Neuron (in vitro differentiated cells): Measurements from ENCODE around the gene ANKFN1.
A peak's percentile ranks its signal among the peaks of the same experiment; 100 is the strongest.

ENCODE experiments used
- H2AFZ ChIP-seq: one replicate; pipeline ENCODE4 v1.6.1; 2013; ENCODE audit warnings: low read depth, mild to moderate bottlenecking, inconsistent platforms, low read length, moderate library complexity
- H3K27me3 ChIP-seq: one replicate; pipeline ENCODE4 v1.6.1; 2013; ENCODE audit warnings: low read length; ENCODE audit not compliant: insufficient read depth
- H3K36me3 ChIP-seq: one replicate; pipeline ENCODE4 v1.6.1; 2013; ENCODE audit warnings: low read length; ENCODE audit not compliant: insufficient read depth
- H3K4me1 ChIP-seq: one replicate; pipeline ENCODE4 v1.6.1; 2013; ENCODE audit warnings: low read length; ENCODE audit not compliant: insufficient read depth
- H3K4me3 ChIP-seq: 2 replicates; pipeline ENCODE4 v1.5.1; 2013; ENCODE audit warnings: mild to moderate bottlenecking, low read length, moderate library complexity
- H3K9me3 ChIP-seq: one replicate; pipeline ENCODE4 v1.6.1; 2013; ENCODE audit warnings: low read length

The ANKFN1 gene, protein sequence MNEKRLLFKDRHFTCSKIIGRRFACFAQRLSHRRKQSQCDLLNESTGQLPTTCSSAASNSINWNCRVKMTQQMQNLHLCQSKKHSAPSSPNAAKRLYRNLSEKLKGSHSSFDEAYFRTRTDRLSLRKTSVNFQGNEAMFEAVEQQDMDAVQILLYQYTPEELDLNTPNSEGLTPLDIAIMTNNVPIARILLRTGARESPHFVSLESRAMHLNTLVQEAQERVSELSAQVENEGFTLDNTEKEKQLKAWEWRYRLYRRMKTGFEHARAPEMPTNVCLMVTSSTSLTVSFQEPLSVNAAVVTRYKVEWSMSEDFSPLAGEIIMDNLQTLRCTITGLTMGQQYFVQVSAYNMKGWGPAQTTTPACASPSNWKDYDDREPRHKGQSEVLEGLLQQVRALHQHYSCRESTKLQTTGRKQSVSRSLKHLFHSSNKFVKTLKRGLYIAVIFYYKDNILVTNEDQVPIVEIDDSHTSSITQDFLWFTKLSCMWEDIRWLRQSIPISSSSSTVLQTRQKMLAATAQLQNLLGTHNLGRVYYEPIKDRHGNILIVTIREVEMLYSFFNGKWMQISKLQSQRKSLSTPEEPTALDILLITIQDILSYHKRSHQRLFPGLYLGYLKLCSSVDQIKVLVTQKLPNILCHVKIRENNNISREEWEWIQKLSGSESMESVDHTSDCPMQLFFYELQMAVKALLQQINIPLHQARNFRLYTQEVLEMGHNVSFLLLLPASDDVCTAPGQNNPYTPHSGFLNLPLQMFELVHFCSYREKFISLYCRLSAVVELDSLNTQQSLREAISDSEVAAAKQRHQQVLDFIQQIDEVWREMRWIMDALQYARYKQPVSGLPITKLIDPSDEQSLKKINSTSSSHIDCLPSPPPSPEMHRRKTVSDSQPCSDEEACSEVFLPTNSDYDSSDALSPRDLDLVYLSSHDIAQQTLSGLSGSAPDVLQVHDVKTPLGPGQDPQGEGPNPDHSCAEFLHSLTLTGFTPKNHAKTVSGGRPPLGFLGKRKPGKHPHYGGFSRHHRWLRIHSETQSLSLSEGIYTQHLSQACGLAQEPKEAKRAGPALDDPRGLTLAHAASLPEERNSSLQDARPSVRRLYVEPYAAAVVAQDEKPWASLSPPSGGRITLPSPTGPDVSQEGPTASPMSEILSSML

DNA sequence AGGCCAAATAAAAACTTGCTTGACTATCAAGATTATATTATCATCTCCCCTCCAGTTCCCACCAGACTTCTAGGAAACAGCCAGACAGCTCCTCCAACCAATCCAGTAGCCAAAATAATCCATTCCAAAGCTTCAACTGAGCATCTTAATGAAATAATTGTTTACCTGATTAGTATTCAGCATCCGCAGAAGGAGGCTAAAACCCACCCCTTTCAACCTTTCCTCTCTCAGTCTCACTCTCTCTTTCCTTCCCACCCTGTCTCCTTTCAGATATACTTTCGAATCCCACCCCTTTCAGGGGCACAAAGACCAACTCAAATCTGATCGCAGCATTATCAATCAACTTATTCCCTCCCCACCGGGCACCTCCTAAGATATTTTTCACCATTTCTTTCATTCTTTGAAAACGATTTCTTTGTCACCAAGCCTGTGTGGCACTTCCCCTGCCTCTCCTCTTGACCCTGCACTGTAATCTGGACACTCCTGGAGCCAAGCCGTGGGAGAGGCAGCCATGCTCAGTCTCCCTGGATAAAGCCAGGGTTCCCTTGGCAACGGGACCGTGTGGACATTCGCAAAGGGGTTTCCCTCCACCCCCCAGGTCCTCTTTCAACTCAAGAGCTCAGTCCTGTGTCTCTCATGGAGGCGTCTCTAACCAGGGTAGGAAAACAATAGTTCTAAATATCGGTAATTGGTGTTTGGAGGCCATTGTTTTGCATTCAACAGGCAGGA is at the start of gene ANKFN1:
Gene ANKFN1 (plus strand): TSS at position 602 of the 729 bp plus-strand sequence. CDS start 59,193 bp downstream, outside the sequence.
- H3K4me3 ChIP-seq, result peak within 1 kb of the TSS; percentile 27
- H2AFZ ChIP-seq, result peak within 1 kb of the TSS; percentile 58
- H3K9me3 ChIP-seq, result no peaks in the 10 kb centered on the region

DNA sequence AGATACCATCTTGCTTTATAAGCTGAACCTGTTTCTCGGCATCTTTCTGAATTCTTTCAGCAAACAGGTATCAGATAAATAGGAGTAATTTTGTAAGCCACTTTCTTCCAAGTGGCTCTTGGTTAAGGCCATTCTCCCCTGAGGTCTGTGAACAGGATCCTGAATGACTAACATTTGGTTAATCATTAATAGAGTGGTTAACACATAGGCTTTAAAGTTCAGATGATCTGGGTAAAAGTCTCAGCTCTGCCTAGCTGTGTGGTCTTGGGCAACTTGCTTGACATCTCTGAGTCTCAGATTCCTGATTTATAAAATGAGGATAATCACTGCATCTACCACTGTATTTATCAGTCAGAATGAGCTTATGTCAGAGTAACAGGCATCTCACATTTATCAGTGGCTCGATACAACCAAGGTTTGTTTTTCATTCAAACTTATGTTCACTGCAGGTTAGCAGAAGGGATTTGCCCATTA is 44.4 kb upstream of the ANKFN1 start:
- no peak overlapping the region for H2AFZ ChIP-seq
- no peaks in the 10 kb centered on the region for H3K27me3 ChIP-seq
- H3K4me3 ChIP-seq, result no peak overlapping the region
- no peaks in the 10 kb centered on the region for H3K9me3 ChIP-seq
- H3K36me3 ChIP-seq, result no peaks in the 10 kb centered on the region
- no peaks in the 10 kb centered on the region for H3K4me1 ChIP-seq

More for the DNA sequence above, at the start of gene ANKFN1:
- no peaks in the 10 kb centered on the region for H3K36me3 ChIP-seq
- peaks cover 8% of the 10 kb centered on the region for H3K4me1 ChIP-seq
- H3K27me3 ChIP-seq, result no peaks in the 10 kb centered on the region

- no peaks in the 10 kb centered on the region for H3K36me3 ChIP-seq
- H3K4me1 ChIP-seq, result no peaks in the 10 kb centered on the region
- H3K27me3 ChIP-seq, result no peaks in the 10 kb centered on the region
- no peak overlapping the region for H2AFZ ChIP-seq
- H3K9me3 ChIP-seq, result no peaks in the 10 kb centered on the region
- no peak overlapping the region for H3K4me3 ChIP-seq
Measured at GRCh38 chr17:56109836-56110235, 43.4 kb upstream of the ANKFN1 start.

DNA sequence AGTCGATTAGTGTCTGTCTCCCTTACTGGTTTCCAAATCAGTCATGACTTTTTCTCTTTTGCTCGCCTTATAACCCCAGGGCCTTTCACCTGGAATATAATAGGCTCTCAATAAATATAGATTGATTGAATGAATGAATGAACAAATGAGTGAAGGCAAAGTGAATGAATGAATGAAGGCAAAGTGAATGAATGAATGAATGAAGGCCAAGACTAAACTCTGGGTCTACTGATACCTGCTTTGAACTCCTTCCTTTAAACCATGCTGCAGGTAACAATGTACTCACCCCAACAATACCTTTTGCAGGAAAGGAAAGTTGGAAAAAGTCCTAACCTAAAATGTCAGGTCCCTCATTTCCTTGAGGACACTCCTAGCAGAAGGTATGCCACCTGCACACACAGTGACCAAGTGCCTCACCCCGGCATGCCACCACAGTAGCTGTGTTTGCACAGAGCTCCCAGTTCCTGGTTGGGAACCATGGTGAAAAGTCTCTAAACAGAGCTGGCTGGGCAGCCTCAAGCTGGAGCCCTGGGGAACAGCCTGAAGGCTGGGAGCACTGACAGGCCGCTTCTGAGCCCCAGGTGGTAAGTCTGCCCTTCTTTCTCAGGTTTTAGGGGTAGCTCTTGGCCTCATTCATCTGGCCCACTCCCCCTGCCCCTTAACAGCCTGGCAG is 42.7 kb upstream of the ANKFN1 start:
- Histone ChIP-seq H3K4me3 (no peak overlapping the region), H2AFZ (no peak overlapping the region), H3K4me1 (no peaks in the 10 kb centered on the region), H3K9me3 (no peaks in the 10 kb centered on the region), H3K36me3 (no peaks in the 10 kb centered on the region), H3K27me3 (no peaks in the 10 kb centered on the region)

GRCh38 chr17:56111706-56112485 is 41.4 kb upstream of the ANKFN1 start:
- Histone ChIP-seq H3K4me1 (no peaks in the 10 kb centered on the region), H3K9me3 (no peaks in the 10 kb centered on the region), H3K36me3 (no peaks in the 10 kb centered on the region), H2AFZ (no peak overlapping the region), H3K27me3 (no peaks in the 10 kb centered on the region), H3K4me3 (no peak overlapping the region)

DNA sequence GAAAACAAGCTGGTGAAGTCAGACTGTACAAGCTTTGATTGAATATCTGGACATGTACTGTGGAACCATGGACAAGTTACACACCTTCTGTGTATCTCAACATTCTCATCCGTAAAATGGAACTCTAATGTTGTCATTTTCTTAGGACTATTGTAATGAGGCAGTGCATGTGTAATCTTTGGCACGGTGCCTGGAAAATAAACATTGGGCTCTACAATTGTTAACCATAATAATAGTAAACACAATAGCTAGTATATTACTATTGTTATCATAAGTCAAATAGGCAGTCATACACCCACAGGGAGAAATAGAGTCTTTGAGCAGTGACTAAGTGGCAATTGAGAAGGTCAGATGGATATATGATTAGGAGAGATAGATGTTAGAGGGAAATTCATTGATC is 39.8 kb upstream of the ANKFN1 start:
- Histone ChIP-seq H3K4me1 (no peaks in the 10 kb centered on the region), H3K4me3 (no peak overlapping the region), H3K36me3 (no peaks in the 10 kb centered on the region), H3K9me3 (no peaks in the 10 kb centered on the region), H2AFZ (no peak overlapping the region), H3K27me3 (no peaks in the 10 kb centered on the region)

- H3K4me1 ChIP-seq, result no peaks in the 10 kb centered on the region
- H3K4me3 ChIP-seq, result no peak overlapping the region
- no peaks in the 10 kb centered on the region for H3K36me3 ChIP-seq
- H3K27me3 ChIP-seq, result no peaks in the 10 kb centered on the region
- H2AFZ ChIP-seq, result no peak overlapping the region
- H3K9me3 ChIP-seq, result no peaks in the 10 kb centered on the region
Measured at GRCh38 chr17:56114469-56114868, 38.8 kb upstream of the ANKFN1 start.

DNA sequence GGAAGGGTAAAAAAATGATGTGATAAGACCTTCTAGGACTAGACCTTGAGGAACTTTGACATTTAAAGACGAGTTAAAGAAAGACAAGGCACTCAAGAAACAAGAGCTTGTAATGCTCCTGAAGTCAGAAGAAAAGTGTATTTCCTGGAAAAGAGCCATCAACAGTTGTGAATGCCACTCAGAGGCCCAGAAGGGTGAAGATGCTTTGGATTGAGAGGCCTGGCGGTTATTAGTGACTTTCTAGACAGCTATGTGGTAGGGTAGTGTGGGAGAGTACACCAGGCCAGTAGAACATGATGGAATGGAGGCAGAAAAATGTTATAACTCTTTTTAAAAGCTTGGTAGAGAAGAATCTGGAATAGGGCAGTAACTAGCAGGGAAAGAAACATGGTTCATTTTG is 34.1 kb upstream of the ANKFN1 start:
- H3K4me1 ChIP-seq, result no peaks in the 10 kb centered on the region
- H2AFZ ChIP-seq, result no peak overlapping the region
- H3K9me3 ChIP-seq, result no peaks in the 10 kb centered on the region
- H3K27me3 ChIP-seq, result no peaks in the 10 kb centered on the region
- H3K36me3 ChIP-seq, result no peaks in the 10 kb centered on the region
- H3K4me3 ChIP-seq, result no peak overlapping the region

DNA sequence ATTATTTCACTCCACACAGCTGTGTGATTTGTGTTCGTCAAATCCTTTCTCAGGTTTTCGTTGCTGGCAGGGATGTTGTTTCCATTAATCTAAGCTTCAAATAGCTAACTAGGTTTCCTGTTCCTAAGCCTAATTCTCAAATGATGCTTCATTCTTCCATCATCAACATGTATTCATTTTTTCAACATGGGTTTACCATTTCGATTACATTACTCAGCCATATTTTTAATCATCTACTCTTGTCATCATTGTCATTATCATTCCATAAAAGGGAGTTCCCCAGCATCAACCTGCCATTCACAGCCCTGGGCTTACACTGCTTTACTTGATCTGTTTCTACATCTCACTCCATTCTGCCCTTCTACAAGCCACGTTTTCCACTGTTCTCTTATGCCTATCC is 33.3 kb upstream of the ANKFN1 start:
- no peak overlapping the region for H3K4me3 ChIP-seq
- H2AFZ ChIP-seq, result no peak overlapping the region
- no peaks in the 10 kb centered on the region for H3K9me3 ChIP-seq
- H3K27me3 ChIP-seq, result no peaks in the 10 kb centered on the region
- no peaks in the 10 kb centered on the region for H3K36me3 ChIP-seq
- no peaks in the 10 kb centered on the region for H3K4me1 ChIP-seq

- no peak overlapping the region for H3K4me3 ChIP-seq
- no peaks in the 10 kb centered on the region for H3K36me3 ChIP-seq
- no peaks in the 10 kb centered on the region for H3K9me3 ChIP-seq
- H2AFZ ChIP-seq, result no peak overlapping the region
- no peaks in the 10 kb centered on the region for H3K27me3 ChIP-seq
- no peaks in the 10 kb centered on the region for H3K4me1 ChIP-seq
Measured at GRCh38 chr17:56121191-56122051, 31.9 kb upstream of the ANKFN1 start.
